HepG2 (cell line): ENCODE measurements around the gene SLC6A6. TPM values are rescaled to one million over a fixed set of nuclear protein-coding genes. Genes with fewer than 3 reads are reported as not detected.

Source experiments
- ATAC-seq: fragments of 200-7000 bp; cut with Tn5 transposase; 3 replicates; pipeline ENCODE4 v1.9.1; 2020; ENCODE audit warnings: mild to moderate bottlenecking, moderate library complexity
- BruUV-seq: library from RNA; stranded (reverse); fragments of 400-500 nt; replicated peaks from 2 replicates; lab custom pipeline; 2021; lab: Mats Ljungman, UMichigan
- CTCF ChIA-PET: fragments of 300-600 bp; formaldehyde crosslinking; extraction: SDS; loops from one replicate; lab custom pipeline; 2021; ENCODE audit warnings: low total read pairs, inconsistent platforms, low intra/inter-chr PET ratio; lab: Yijun Ruan, JAX
- POLR2A ChIA-PET: fragments of 350-600 bp; sonication (Branson Sonifier 250); formaldehyde crosslinking; loops from one replicate; lab custom pipeline; 2020; ENCODE audit warnings: antibody characterized with exemption, inconsistent platforms; lab: Yijun Ruan, JAX
- DNase-seq: peaks from one replicate; pipeline ENCODE4 v3.0.0-alpha.2; 2015; ENCODE audit warnings: low spot score
- FAIRE-seq: peaks from 3 replicates; lab custom pipeline; 2011; peaks lifted over from hg19 to GRCh38; lab: Jason Lieb, UNC
- H2AFZ ChIP-seq: one replicate; pipeline ENCODE4 v1.6.1; 2011; ENCODE audit warnings: low read length, inconsistent platforms
- H3K27ac ChIP-seq: fragments of 300-600 bp; 3 replicates; pipeline ENCODE4 v1.8.0; 2011; ENCODE audit warnings: mixed run types, mild to moderate bottlenecking, mixed read lengths, low read length, inconsistent platforms; ENCODE audit not compliant: insufficient read depth; ENCODE audit errors: extremely low read length
- H3K27me3 ChIP-seq, 2 experiments: fragments of 200-600 bp in 1 of 2; 2 replicates in 1 of 2; 3 replicates in 1 of 2; pipeline versions ENCODE4 v1.6.0 to v1.8.0; 2011; ENCODE audit warnings: low read length in 2 of 2, mild to moderate bottlenecking in 2 of 2, moderate library complexity in 2 of 2, inconsistent platforms in 1 of 2; ENCODE audit not compliant: insufficient read depth in 2 of 2, control insufficient read depth in 1 of 2
- H3K36me3 ChIP-seq, 2 experiments: fragments of 200-600 bp in 1 of 2; replicated peaks in 1 of 2; 2 replicates in 1 of 2; 3 replicates in 1 of 2; pipeline versions ENCODE4 v1.5.1 to v1.8.0; 2011; ENCODE audit warnings: low read length in 2 of 2, inconsistent platforms in 1 of 2; ENCODE audit not compliant: insufficient read depth in 2 of 2, control insufficient read depth in 1 of 2
- H3K4me1 ChIP-seq: 2 replicates; pipeline ENCODE4 v1.5.1; 2012; ENCODE audit warnings: low read length, inconsistent platforms; ENCODE audit not compliant: insufficient read depth
- H3K4me2 ChIP-seq: 2 replicates; pipeline ENCODE4 v1.6.0; 2011; ENCODE audit warnings: low read depth, low read length, inconsistent platforms
- H3K4me3 ChIP-seq, 3 experiments: fragments of 200-600 bp in 1 of 3; sonication (generic), shearing (Covaris generic) in 1 of 3; replicated peaks in 1 of 3; 2 replicates each; pipeline ENCODE4 v1.5.1; 2011 to 2016; ENCODE audit warnings: low read length in 3 of 3, inconsistent platforms in 2 of 3, low read depth in 2 of 3, mild to moderate bottlenecking in 2 of 3, control low read depth in 1 of 3, mixed read lengths in 1 of 3; ENCODE audit not compliant: insufficient read depth in 1 of 3
- H3K79me2 ChIP-seq: one replicate; pipeline ENCODE4 v1.6.1; 2011; ENCODE audit warnings: low read length, inconsistent platforms; ENCODE audit not compliant: insufficient read depth
- H3K9ac ChIP-seq: 2 replicates; pipeline ENCODE4 v1.6.0; 2011; ENCODE audit warnings: mild to moderate bottlenecking, low read depth, low read length, inconsistent platforms; ENCODE audit not compliant: insufficient read depth
- H3K9me3 ChIP-seq: 2 replicates; pipeline ENCODE4 v1.5.1; 2012; ENCODE audit warnings: mild to moderate bottlenecking, low read length
- H4K20me1 ChIP-seq: 2 replicates; pipeline ENCODE4 v1.6.0; 2011; ENCODE audit warnings: inconsistent platforms, mild to moderate bottlenecking, low read length, moderate library complexity; ENCODE audit not compliant: insufficient read depth
- AHR ChIP-seq: IDR thresholded peaks from 2 replicates; pipeline ENCODE4 v1.6.1; 2018; ENCODE audit warnings: missing genetic modification reagents, missing compliant biosample characterization
- MED13 ChIP-seq: sonication (generic); formaldehyde crosslinking; IDR thresholded peaks from 2 replicates; pipeline ENCODE4 v1.5.0; 2020; ENCODE audit warnings: missing genetic modification reagents
- RFX1 ChIP-seq: fragments of 450-650 bp; IDR thresholded peaks from 2 replicates; pipeline ENCODE4 v1.6.1; 2017
- ZNF746 ChIP-seq: sonication (generic); formaldehyde crosslinking; IDR thresholded peaks from 2 replicates; pipeline ENCODE4 v1.8.0; 2022; ENCODE audit warnings: mild to moderate bottlenecking, missing genetic modification reagents
- WGBS: methylation state at CpG from one replicate; pipeline ENCODE4 v1.1.6; 2017; ENCODE audit warnings: low lambda C conversion rate; 5-methylcytosine and 5-hydroxymethylcytosine counted together
- in situ Hi-C: cut with HindIII; loops from 2 replicates; pipeline ENCODE4 v1.10.0; 2017; ENCODE audit warnings: low pct_unique_long_range_greater_than_20kb; ENCODE audit not compliant: extremely low pct_ligation_motif_present
- intact Hi-C: fragments of 100-400 bp; cut with micrococcal nuclease; formaldehyde crosslinking; loops from one replicate; pipeline ENCODE4 v1.10.0; 2022; ENCODE audit not compliant: unreplicated experiment
- polyA plus RNA-seq, 8 experiments: library from polyadenylated mRNA; depleted of rRNA in 3 of 8; stranded (reverse) in 7 of 8; unstranded in 1 of 8; fragments of >200 nt; fragmentation: Illumina TruSeq in 4 of 8; extraction: Trizol in 4 of 8; gene quantifications; 2 replicates each; pipeline versions ENCODE4 v1.2.1 to v1.2.3, GENCODE V29; 2011 to 2016; ENCODE audit warnings: low read depth in 4 of 8, missing spikeins in 1 of 8, mixed read lengths in 1 of 8; ENCODE audit not compliant: insufficient read depth in 1 of 8
- total RNA-seq, 5 experiments: library from RNA; depleted of rRNA; stranded (reverse); fragments of >200 nt; fragmentation: Illumina TruSeq; extraction: Trizol; gene quantifications; 2 replicates each; pipeline ENCODE4 v1.2.3, GENCODE V29; 2016; ENCODE audit warnings: low read depth in 1 of 5
- TF ChIP-seq, protein P1 (sequence below), 2 experiments: sonication (generic) in 1 of 2; formaldehyde crosslinking in 1 of 2; IDR thresholded peaks; 2 replicates each; pipeline versions ENCODE4 v1.5.1 to v1.6.1; 2011 to 2020; ENCODE audit warnings: borderline replicate concordance in 1 of 2, low read depth in 1 of 2, low read length in 1 of 2, mild to moderate bottlenecking in 1 of 2, missing genetic modification reagents in 1 of 2, moderate library complexity in 1 of 2

SLC6A6 gene
- total and polyA plus RNA-seq, 2 of the 13 experiments (the other 11 are each of a cell fraction or from before 2014, with no cell fraction given) = 14.1 to 20.7 TPM

- Histone ChIP-seq H3K4me2 (no peak overlapping the region), H3K9ac (no peak overlapping the region), H3K27me3 (no peaks in the 10 kb centered on the region), H3K79me2 (no peaks in the 10 kb centered on the region), H3K9me3 (no peaks in the 10 kb centered on the region), H2AFZ (no peak overlapping the region), H3K4me3 (no peak overlapping the region), H3K4me1 (no peaks in the 10 kb centered on the region), H3K36me3 (peaks cover 25 to 64% of the 10 kb centered on the region in 2 experiments; a peak in 4 of 5 replicates), H4K20me1 (no peaks in the 10 kb centered on the region), H3K27ac (no peak overlapping the region)
- no peak for ATAC-seq
- TF ChIP-seq RFX1 = peak; percentile 49; the same call in 1 of the 2 replicates
- no peak for TF ChIP-seq AHR
- no peak for FAIRE-seq
- in situ Hi-C loops = no loop called here
- DNase-seq = no peak
- WGBS = 94% methylated on average over 13 of the region's 13 CpGs
- ChIA-PET POLR2A (no interaction called here), CTCF (no interaction called here)
- no TSS peak for BruUV-seq
- intact Hi-C loops = no loop called here
Observed at GRCh38 chr3:14476583-14477265, 74.3 kb downstream of the SLC6A6 start.

- CTCF ChIA-PET = no interaction called here
- in situ Hi-C loops (no loop called here), intact Hi-C loops (no loop called here)
- Histone ChIP-seq H3K9me3 (no peaks in the 10 kb centered on the region), H3K36me3 (peaks cover 23 to 64% of the 10 kb centered on the region in 2 experiments; a peak in 4 of 5 replicates), H3K27ac (no peak overlapping the region), H3K4me2 (no peak overlapping the region), H3K79me2 (no peaks in the 10 kb centered on the region), H3K9ac (no peak overlapping the region), H4K20me1 (no peaks in the 10 kb centered on the region), H2AFZ (no peak overlapping the region), H3K27me3 (no peaks in the 10 kb centered on the region), H3K4me1 (no peaks in the 10 kb centered on the region)
- FAIRE-seq = no peak
- POLR2A ChIA-PET = no interaction called here
- no peak for ATAC-seq
- BruUV-seq = no TSS peak
- 94% methylated on average over 8 of the region's 11 CpGs for WGBS
- no peak for DNase-seq
- no peak for TF ChIP-seq ZNF746 (CRISPR knock-in tag)
- TF ChIP-seq, protein P1, sequence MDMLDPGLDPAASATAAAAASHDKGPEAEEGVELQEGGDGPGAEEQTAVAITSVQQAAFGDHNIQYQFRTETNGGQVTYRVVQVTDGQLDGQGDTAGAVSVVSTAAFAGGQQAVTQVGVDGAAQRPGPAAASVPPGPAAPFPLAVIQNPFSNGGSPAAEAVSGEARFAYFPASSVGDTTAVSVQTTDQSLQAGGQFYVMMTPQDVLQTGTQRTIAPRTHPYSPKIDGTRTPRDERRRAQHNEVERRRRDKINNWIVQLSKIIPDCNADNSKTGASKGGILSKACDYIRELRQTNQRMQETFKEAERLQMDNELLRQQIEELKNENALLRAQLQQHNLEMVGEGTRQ (IDR thresholded peaks at IDR 0.05; ENCODE audit: low read depth, low read length) = no peak
- TF ChIP-seq, protein P1 (CRISPR knock-in tag; IDR thresholded peaks at IDR 0.05; ENCODE audit: borderline replicate concordance) = no peak
- TF ChIP-seq MED13 = no peak
- TF ChIP-seq, all 625 proteins: peak for 0
- no peak overlapping the region for H3K4me3 ChIP-seq
Observed at GRCh38 chr3:14477311-14477935, 75.0 kb downstream of the SLC6A6 start.
